SH-SY5Y (cell line): ENCODE results near the gene SEL1L.

ENCODE experiments used
- GATA2 ChIP-seq: IDR thresholded peaks from 2 replicates; pipeline ENCODE4 v1.6.1; 2011; ENCODE audit warnings: mild to moderate bottlenecking, low read depth, low read length
- GATA3 ChIP-seq: IDR thresholded peaks from 2 replicates; pipeline ENCODE4 v1.6.1; 2011; ENCODE audit warnings: low read depth, mild to moderate bottlenecking, low read length, moderate library complexity

- TF ChIP-seq GATA2 = no peak
- no peak for TF ChIP-seq GATA3
Measured at GRCh38 chr14:81567302-81567701, 33.6 kb upstream of the SEL1L start.
